ENCODE measurements around the gene PCCA. TPM values are rescaled to one million over a fixed set of nuclear protein-coding genes. Genes with fewer than 3 reads are reported as not detected.

The PCCA gene
- total and polyA plus RNA-seq, 2 donors (not counting 1 experiment from before 2014, with no cell fraction given): 4.8 to 17.4 TPM

GRCh38 chr13:100197591-100198365 lies 108.9 kb downstream of the PCCA start:
- Mint-ChIP-seq H3K4me3 (no peak overlapping the region), H3K9me3 (ENCODE audit: insufficient read depth) (no peaks in the 10 kb centered on the region), H3K27me3 (no peaks in the 10 kb centered on the region), H3K4me1 (no peaks in the 10 kb centered on the region), H3K27ac (no peak overlapping the region)
- DNase-seq (no peak), ATAC-seq (ENCODE audit: low read depth) (no peak)
- Histone ChIP-seq H4K20me1 (ENCODE audit: control insufficient read depth, insufficient read depth, low read length, poor library complexity, severe bottlenecking) (no peaks in the 10 kb centered on the region), H2AFZ (ENCODE audit: insufficient read depth, low read depth, low read length, poor library complexity, severe bottlenecking) (no peak overlapping the region), H3K36me3 (replicated peaks in 1 of 2; ENCODE audit: control extremely low read depth in 1 of 2, control insufficient read depth in 1 of 2, extremely low read depth in 1 of 2, insufficient read depth in 2 of 2, low read length in 1 of 2) (no peaks in the 10 kb centered on the region), H3K4me1 (ENCODE audit: control insufficient read depth in 2 of 2, insufficient read depth in 2 of 2, low read length in 2 of 2) (no peaks in the 10 kb centered on the region), H3K4me3 (ENCODE audit: control extremely low read depth in 1 of 5, extremely low read depth in 1 of 5, insufficient read depth in 1 of 5, low read depth in 2 of 5, low read length in 4 of 5) (no peak overlapping the region), H3K27me3 (replicated peaks in 1 of 4; ENCODE audit: control extremely low read depth in 1 of 4, control insufficient read depth in 3 of 4, insufficient read depth in 4 of 4, low read length in 3 of 4) (no peaks in the 10 kb centered on the region), H3K9me3 (ENCODE audit: control extremely low read depth in 1 of 3, control insufficient read depth in 2 of 3, insufficient read depth in 1 of 3, low read length in 2 of 3) (peaks cover 0 to 9% (median 0%) of the 10 kb centered on the region in 3 donors), H3K9ac (ENCODE audit: low read length) (no peak overlapping the region), H3K27ac (ENCODE audit: low read length in 2 of 2) (no peak overlapping the region), H3K4me2 (replicated peaks; ENCODE audit: low read depth, low read length, poor library complexity, severe bottlenecking) (no peak overlapping the region), H3K79me2 (ENCODE audit: control insufficient read depth, insufficient read depth, low read length) (no peaks in the 10 kb centered on the region)
- WGBS (ENCODE audit: insufficient coverage): 95% methylated on average over 3 of the region's 5 CpGs
- intact Hi-C loops (cut with micrococcal nuclease): no loop called here
- POLR2A ChIA-PET: no interaction called here
- CTCF ChIA-PET: no interaction called here
- no peak for TF ChIP-seq EZH2 (IDR thresholded peaks at IDR 0.05; ENCODE audit: borderline replicate concordance, insufficient read depth, low read depth, low read length, poor library complexity, severe bottlenecking)
- TF ChIP-seq CTCF (IDR thresholded peaks at IDR 0.05): no peak

- peaks cover 0 to 3% (median 0%) of the 10 kb centered on the region in 4 experiments for H3K27me3 ChIP-seq (replicated peaks in 1 of 4; ENCODE audit: control extremely low read depth in 1 of 4, control insufficient read depth in 3 of 4, insufficient read depth in 4 of 4, low read length in 3 of 4)
- intact Hi-C loops (cut with micrococcal nuclease): no loop called here
- no peak overlapping the region for H3K27ac Mint-ChIP-seq
- no peak overlapping the region for H3K4me3 ChIP-seq (ENCODE audit: control extremely low read depth in 1 of 5, extremely low read depth in 1 of 5, insufficient read depth in 1 of 5, low read depth in 2 of 5, low read length in 4 of 5)
- peaks cover 4% of the 10 kb centered on the region for H3K4me1 Mint-ChIP-seq
- no peak for TF ChIP-seq CTCF (IDR thresholded peaks at IDR 0.05)
- TF ChIP-seq EZH2 (IDR thresholded peaks at IDR 0.05; ENCODE audit: borderline replicate concordance, insufficient read depth, low read depth, low read length, poor library complexity, severe bottlenecking): no peak
- H3K36me3 ChIP-seq (replicated peaks in 1 of 2; ENCODE audit: control extremely low read depth in 1 of 2, control insufficient read depth in 1 of 2, extremely low read depth in 1 of 2, insufficient read depth in 2 of 2, low read length in 1 of 2): no peaks in the 10 kb centered on the region
- no peaks in the 10 kb centered on the region for H3K79me2 ChIP-seq (ENCODE audit: control insufficient read depth, insufficient read depth, low read length)
- ATAC-seq (ENCODE audit: low read depth) (no peak), DNase-seq (no peak)
- H3K27ac ChIP-seq (ENCODE audit: low read length in 2 of 2): no peak overlapping the region
- H3K9ac ChIP-seq (ENCODE audit: low read length): no peak overlapping the region
- no peaks in the 10 kb centered on the region for H4K20me1 ChIP-seq (ENCODE audit: control insufficient read depth, insufficient read depth, low read length, poor library complexity, severe bottlenecking)
- H3K9me3 ChIP-seq (ENCODE audit: control extremely low read depth in 1 of 3, control insufficient read depth in 2 of 3, insufficient read depth in 1 of 3, low read length in 2 of 3): peaks cover 0 to 16% (median 0%) of the 10 kb centered on the region in 3 donors
- H3K9me3 Mint-ChIP-seq (ENCODE audit: insufficient read depth): no peaks in the 10 kb centered on the region
- peaks cover 10 to 12% of the 10 kb centered on the region in 2 donors for H3K4me1 ChIP-seq (ENCODE audit: control insufficient read depth in 2 of 2, insufficient read depth in 2 of 2, low read length in 2 of 2)
- WGBS (ENCODE audit: insufficient coverage): 18% methylated on average over 2 of the region's 6 CpGs
- no peak overlapping the region for H2AFZ ChIP-seq (ENCODE audit: insufficient read depth, low read depth, low read length, poor library complexity, severe bottlenecking)
- peak overlapping the region; percentile 22 for H3K4me2 ChIP-seq (replicated peaks; ENCODE audit: low read depth, low read length, poor library complexity, severe bottlenecking)
- H3K4me3 Mint-ChIP-seq: no peak overlapping the region
- H3K27me3 Mint-ChIP-seq: no peaks in the 10 kb centered on the region
- CTCF ChIA-PET: interaction anchor here (0.6 kb wide), 1 partner anchor 221 kb away, joined by 3 read pairs; no protein-coding TSS in a partner anchor
- POLR2A ChIA-PET: no interaction called here
These were observed 114.9 kb downstream of the PCCA start for GRCh38 chr13:100203696-100204367.
